ENCODE results near the gene GJC1. TPM values are rescaled to one million over a fixed set of nuclear protein-coding genes. Genes with fewer than 3 reads are reported as not detected.

GJC1 gene
- total and polyA plus RNA-seq, 2 donors from 2014 or later: 1.8 to 6.5 TPM

GRCh38 chr17:44877121-44877520, 47.0 kb upstream of the GJC1 start:
- H3K36me3 ChIP-seq (ENCODE audit: control insufficient read depth in 2 of 3, insufficient read depth in 3 of 3, low read length in 3 of 3): peaks cover 9 to 50% (median 26%) of the 10 kb centered on the region in 3 donors

GRCh38 chr17:44875761-44876160, 45.7 kb upstream of the GJC1 start:
- TF ChIP-seq CTCF (IDR thresholded peaks at IDR 0.05; ENCODE audit: borderline replicate concordance, extremely low read depth, insufficient read depth): no peak
- H3K9me3 ChIP-seq (ENCODE audit: control insufficient read depth in 2 of 3, insufficient read depth in 1 of 3, low read length in 3 of 3): no peaks in the 10 kb centered on the region
- FAIRE-seq: no peak
- no peak overlapping the region for H3K27ac ChIP-seq (ENCODE audit: low read depth in 2 of 2, low read length in 2 of 2)
- no peaks in the 10 kb centered on the region for H3K4me1 ChIP-seq (ENCODE audit: control insufficient read depth in 2 of 3, insufficient read depth in 2 of 3, low read depth in 1 of 3, low read length in 3 of 3)
- no peak overlapping the region for H3K4me3 ChIP-seq (ENCODE audit: low read length in 3 of 3)
- H3K36me3 ChIP-seq (ENCODE audit: control insufficient read depth in 2 of 3, insufficient read depth in 3 of 3, low read length in 3 of 3): peaks cover 7 to 54% (median 29%) of the 10 kb centered on the region in 3 donors
- no peak for DNase-seq
- no peak overlapping the region for H3K9ac ChIP-seq (ENCODE audit: low read length in 3 of 3)
- no peaks in the 10 kb centered on the region for H3K27me3 ChIP-seq (ENCODE audit: control insufficient read depth, insufficient read depth, low read length)
- intact Hi-C loops (cut with DNase I): no loop called here

More at GRCh38 chr17:44877121-44877520, 47.0 kb upstream of the GJC1 start:
- Histone ChIP-seq H3K27me3 (ENCODE audit: control insufficient read depth, insufficient read depth, low read length) (no peaks in the 10 kb centered on the region), H3K9me3 (ENCODE audit: control insufficient read depth in 2 of 3, insufficient read depth in 1 of 3, low read length in 3 of 3) (no peaks in the 10 kb centered on the region), H3K4me3 (ENCODE audit: low read length in 3 of 3) (no peak overlapping the region), H3K4me1 (ENCODE audit: control insufficient read depth in 2 of 3, insufficient read depth in 2 of 3, low read depth in 1 of 3, low read length in 3 of 3) (no peaks in the 10 kb centered on the region), H3K9ac (ENCODE audit: low read length in 3 of 3) (no peak overlapping the region), H3K27ac (ENCODE audit: low read depth in 2 of 2, low read length in 2 of 2) (no peak overlapping the region)
- FAIRE-seq (no peak), DNase-seq (no peak)
- TF ChIP-seq CTCF (IDR thresholded peaks at IDR 0.05; ENCODE audit: borderline replicate concordance, extremely low read depth, insufficient read depth): no peak
- intact Hi-C loops (cut with DNase I): no loop called here

- H3K27ac ChIP-seq (ENCODE audit: low read depth in 2 of 2, low read length in 2 of 2): no peak overlapping the region
- DNase-seq: no peak
- H3K4me3 ChIP-seq (ENCODE audit: low read length in 3 of 3): no peak overlapping the region
- H3K9ac ChIP-seq (ENCODE audit: low read length in 3 of 3): no peak overlapping the region
- no peaks in the 10 kb centered on the region for H3K9me3 ChIP-seq (ENCODE audit: control insufficient read depth in 2 of 3, insufficient read depth in 1 of 3, low read length in 3 of 3)
- H3K36me3 ChIP-seq (ENCODE audit: control insufficient read depth in 2 of 3, insufficient read depth in 3 of 3, low read length in 3 of 3): peaks cover 5 to 47% (median 34%) of the 10 kb centered on the region in 3 donors
- no peaks in the 10 kb centered on the region for H3K27me3 ChIP-seq (ENCODE audit: control insufficient read depth, insufficient read depth, low read length)
- no peaks in the 10 kb centered on the region for H3K4me1 ChIP-seq (ENCODE audit: control insufficient read depth in 2 of 3, insufficient read depth in 2 of 3, low read depth in 1 of 3, low read length in 3 of 3)
- TF ChIP-seq CTCF (IDR thresholded peaks at IDR 0.05; ENCODE audit: borderline replicate concordance, extremely low read depth, insufficient read depth): no peak
- no peak for FAIRE-seq
- intact Hi-C loops (cut with DNase I): loop anchor here (5.0 kb wide), 1 partner anchor 95 kb away; no protein-coding TSS in a partner anchor
Measured at GRCh38 chr17:44872131-44872768, 42.2 kb upstream of the GJC1 start.
